Testis (tissue), 3 donors: ENCODE results near the gene CNIH1. TPM values are rescaled to one million over a fixed set of nuclear protein-coding genes. Genes with fewer than 3 reads are reported as not detected.

Source experiments
- DNase-seq: peaks from one replicate; pipeline ENCODE4 v3.0.0-alpha.2; 2019
- H3K27ac ChIP-seq, 2 donors: fragments of 200-600 bp; sonication (generic); one replicate each; pipeline ENCODE4 v1.5.1; 2019
- H3K27me3 ChIP-seq: fragments of 200-600 bp; sonication (generic); one replicate; pipeline ENCODE4 v1.5.1; 2019
- H3K36me3 ChIP-seq: fragments of 200-600 bp; sonication (generic); one replicate; pipeline ENCODE4 v1.5.1; 2017; ENCODE audit warnings: low read depth; ENCODE audit errors: missing control alignments
- H3K4me1 ChIP-seq: fragments of 200-600 bp; sonication (generic); one replicate; pipeline ENCODE4 v1.5.1; 2019
- H3K4me3 ChIP-seq, 2 donors: fragments of 200-600 bp; sonication (generic); one replicate each; pipeline ENCODE4 v1.5.1; 2017 to 2019
- H3K9me3 ChIP-seq: fragments of 200-600 bp; sonication (generic); one replicate; pipeline ENCODE4 v1.5.1; 2017
- CTCF ChIP-seq, 3 experiments: fragments of 450-650 bp in 2 of 3; fragments of 200-600 bp in 1 of 3; sonication (generic) in 1 of 3; IDR thresholded peaks; one replicate each; pipeline ENCODE4 v1.5.1; 2016 to 2019; ENCODE audit warnings: antibody characterized with exemption in 3 of 3, mild to moderate bottlenecking in 2 of 3, moderate library complexity in 1 of 3
- POLR2A ChIP-seq: fragments of 450-650 bp; IDR thresholded peaks from one replicate; pipeline ENCODE4 v1.6.1; 2017; ENCODE audit warnings: antibody characterized with exemption, mild to moderate bottlenecking, moderate library complexity
- WGBS, 2 donors: methylation state at CpG; one replicate each; pipeline ENCODE4 v1.1.5; 2018; 5-methylcytosine and 5-hydroxymethylcytosine counted together
- intact Hi-C: fragments of 100-400 bp; cut with DNase I; formaldehyde crosslinking; loops from one replicate; pipeline ENCODE4 v1.15.1; 2023; ENCODE audit warnings: low total_unique reads
- polyA plus RNA-seq: library from polyadenylated mRNA; stranded (reverse); fragments of 350-450 nt; fragmentation: Illumina TruSeq; extraction: RNeasy Lipid Tissue Mini Kit (QIAGEN cat#74804); gene quantifications from one replicate; pipeline ENCODE4 v1.2.3, GENCODE V29; 2014; ENCODE audit warnings: low read depth, low replicate concordance; ENCODE audit not compliant: insufficient read depth
- total RNA-seq, 2 donors: library from RNA; depleted of rRNA; stranded (reverse); fragments of >200 nt; gene quantifications; one replicate each; pipeline ENCODE4 v1.2.3, GENCODE V29; 2016

Gene CNIH1
- total and polyA plus RNA-seq, 3 donors from 2014 or later: 44.2 to 157 (median 121) TPM

GRCh38 chr14:54475911-54476310 lies 34.7 kb upstream of the CNIH1 start:
- H3K4me3 ChIP-seq: no peak overlapping the region
- WGBS, 2 donors: 70 to 85% methylated on average over 4 of the region's 4 CpGs
- TF ChIP-seq POLR2A (no peak), CTCF (IDR thresholded peaks at IDR 0.05) (no peak)
- intact Hi-C loops: no loop called here
- no peaks in the 10 kb centered on the region for H3K36me3 ChIP-seq
- DNase-seq: no peak
- H3K4me1 ChIP-seq: peaks cover 32% of the 10 kb centered on the region
- H3K9me3 ChIP-seq: no peaks in the 10 kb centered on the region
- no peaks in the 10 kb centered on the region for H3K27me3 ChIP-seq
- no peak overlapping the region for H3K27ac ChIP-seq

GRCh38 chr14:54475187-54475899 lies 34.2 kb upstream of the CNIH1 start:
- WGBS, 2 donors: 73 to 80% methylated on average over 4 of the region's 4 CpGs
- no peak for DNase-seq
- no peak overlapping the region for H3K27ac ChIP-seq

GRCh38 chr14:54474232-54474793 lies 33.1 kb upstream of the CNIH1 start:
- WGBS, 2 donors: 69 to 71% methylated on average over 2 of the region's 2 CpGs
- H3K36me3 ChIP-seq: no peaks in the 10 kb centered on the region
- peaks cover 44% of the 10 kb centered on the region for H3K4me1 ChIP-seq
- H3K9me3 ChIP-seq: no peaks in the 10 kb centered on the region
- no peak for TF ChIP-seq CTCF (IDR thresholded peaks at IDR 0.05)
- H3K4me3 ChIP-seq: no peak overlapping the region
- no peak for DNase-seq
- no peak overlapping the region for H3K27ac ChIP-seq
- intact Hi-C loops: no loop called here
- H3K27me3 ChIP-seq: no peaks in the 10 kb centered on the region

More at GRCh38 chr14:54475187-54475899, 34.2 kb upstream of the CNIH1 start:
- H3K4me1 ChIP-seq: peaks cover 38% of the 10 kb centered on the region
- no peaks in the 10 kb centered on the region for H3K27me3 ChIP-seq
- H3K4me3 ChIP-seq: no peak overlapping the region
- TF ChIP-seq POLR2A (no peak), CTCF (IDR thresholded peaks at IDR 0.05) (no peak)
- no peaks in the 10 kb centered on the region for H3K9me3 ChIP-seq
- intact Hi-C loops: no loop called here
- H3K36me3 ChIP-seq: no peaks in the 10 kb centered on the region

GRCh38 chr14:54472315-54472714 lies 31.1 kb upstream of the CNIH1 start:
- Histone ChIP-seq H3K36me3 (no peaks in the 10 kb centered on the region), H3K4me3 (no peak overlapping the region), H3K27ac (peak overlapping the region in 1 of 2 donors; percentile 27), H3K4me1 (peaks cover 44% of the 10 kb centered on the region), H3K27me3 (no peaks in the 10 kb centered on the region), H3K9me3 (no peaks in the 10 kb centered on the region)
- intact Hi-C loops: no loop called here
- TF ChIP-seq CTCF (IDR thresholded peaks at IDR 0.05) (no peak), POLR2A (no peak)
- no peak for DNase-seq
- WGBS, 2 donors: 58 to 78% methylated on average over 4 of the region's 4 CpGs

GRCh38 chr14:54471641-54472040 lies 30.5 kb upstream of the CNIH1 start:
- DNase-seq: peak; percentile 37
- 61 to 67% methylated on average over 4 of the region's 4 CpGs for WGBS, 2 donors
- H3K27ac ChIP-seq: no peak overlapping the region
- H3K36me3 ChIP-seq: no peaks in the 10 kb centered on the region
- H3K4me3 ChIP-seq: no peak overlapping the region
- no peak for TF ChIP-seq POLR2A
- TF ChIP-seq CTCF (IDR thresholded peaks at IDR 0.05): no peak
- intact Hi-C loops: no loop called here
- H3K4me1 ChIP-seq: peaks cover 44% of the 10 kb centered on the region
- no peaks in the 10 kb centered on the region for H3K27me3 ChIP-seq
- H3K9me3 ChIP-seq: no peaks in the 10 kb centered on the region
